ENCODE data around the gene DRP2. TPM values are rescaled to one million over a fixed set of nuclear protein-coding genes. Genes with fewer than 3 reads are reported as not detected.

The DRP2 gene
- polyA plus RNA-seq, 1 of the 3 experiments (the other 2 are of a cell fraction): 0.16 TPM

Small RNA genes lying within 50 kb of the gene (small RNA-seq; reads per million reads assigned to genes)
- gene Z70280.1: 0 reads per million in 7 experiments

Other genes starting within 250 kb of the DRP2 start
- 7.2 and 8.2 TPM in 2 replicates for gene TRMT2B, start 167.7 kb upstream of the DRP2 start, polyA plus RNA-seq (2012; rRNA removed)
- 5.6 and 6.6 TPM in 2 replicates for gene TMEM35A, start 140.9 kb upstream of the DRP2 start, polyA plus RNA-seq (2012; rRNA removed)
- 2.4 and 2.6 TPM in 2 replicates for gene CENPI, start 121.6 kb upstream of the DRP2 start, polyA plus RNA-seq (2012; rRNA removed)
- gene TAF7L, start 71.5 kb downstream of the DRP2 start, polyA plus RNA-seq (2012; rRNA removed): 0.38 and 0.39 TPM in 2 replicates
- gene TIMM8A, start 129.0 kb downstream of the DRP2 start, polyA plus RNA-seq (2012; rRNA removed): 14.2 and 15.8 TPM in 2 replicates
- gene BTK, start 166.4 kb downstream of the DRP2 start, polyA plus RNA-seq (2012; rRNA removed): not detected in 2 replicates
- gene RPL36A, start 171.2 kb downstream of the DRP2 start, polyA plus RNA-seq (2012; rRNA removed): 3,417 and 5,140 TPM in 2 replicates
- gene GLA, start 188.1 kb downstream of the DRP2 start, polyA plus RNA-seq (2012; rRNA removed): 20.4 and 29.5 TPM in 2 replicates
- 32.5 and 44.9 TPM in 2 replicates for gene HNRNPH2, start 188.4 kb downstream of the DRP2 start, polyA plus RNA-seq (2012; rRNA removed)